ENCODE results near the gene TAOK1. TPM values are rescaled to one million over a fixed set of nuclear protein-coding genes. Genes with fewer than 3 reads are reported as not detected.

TAOK1 gene
- total RNA-seq, 4 donors from 2014 or later, result 27.5 to 92.4 (median 43.6) TPM

DNA sequence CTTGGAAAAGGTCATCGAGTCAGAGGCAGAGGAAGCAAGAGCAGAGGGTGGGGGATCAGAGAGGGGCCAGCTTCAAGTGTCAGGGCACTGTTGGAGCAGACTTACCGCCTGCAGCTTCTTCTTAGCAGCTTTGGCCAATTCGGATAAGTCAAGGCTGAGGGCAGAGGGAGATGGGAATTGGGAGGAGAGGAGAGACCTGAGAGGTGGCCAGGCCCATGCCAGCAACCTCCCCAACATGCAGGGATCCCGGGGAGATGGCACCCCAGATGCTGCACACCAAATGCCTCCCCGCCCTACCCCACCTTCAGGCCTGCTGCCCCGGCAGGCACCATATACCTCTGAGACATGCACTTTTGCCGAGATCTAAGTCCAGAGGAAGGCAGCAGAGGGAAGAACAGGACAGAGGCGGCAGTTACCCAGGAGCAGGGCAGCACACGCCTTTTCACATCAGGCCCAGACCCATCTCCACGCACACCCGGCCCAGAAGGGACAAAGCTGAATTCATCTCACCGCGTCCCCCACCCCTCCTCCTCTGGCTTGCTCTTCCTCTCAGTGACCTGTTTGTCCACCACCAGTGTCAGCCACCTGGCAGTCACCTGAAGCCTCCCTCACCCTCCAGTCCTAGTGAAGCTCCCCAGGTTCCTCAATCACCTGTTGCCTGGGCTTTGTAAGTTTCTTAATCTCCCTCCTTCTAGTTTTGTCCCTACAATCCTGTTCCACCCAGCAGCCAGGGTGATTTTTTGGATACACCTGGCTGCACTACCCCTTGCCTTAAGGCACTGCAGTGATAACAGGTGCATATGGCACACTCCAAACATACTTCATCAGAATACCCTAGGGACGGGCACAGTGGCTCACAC is 188.7 kb downstream of the TAOK1 start:
- H3K36me3 ChIP-seq, result peaks cover 0 to 12% (median 4%) of the 10 kb centered on the region in 4 donors

DNA sequence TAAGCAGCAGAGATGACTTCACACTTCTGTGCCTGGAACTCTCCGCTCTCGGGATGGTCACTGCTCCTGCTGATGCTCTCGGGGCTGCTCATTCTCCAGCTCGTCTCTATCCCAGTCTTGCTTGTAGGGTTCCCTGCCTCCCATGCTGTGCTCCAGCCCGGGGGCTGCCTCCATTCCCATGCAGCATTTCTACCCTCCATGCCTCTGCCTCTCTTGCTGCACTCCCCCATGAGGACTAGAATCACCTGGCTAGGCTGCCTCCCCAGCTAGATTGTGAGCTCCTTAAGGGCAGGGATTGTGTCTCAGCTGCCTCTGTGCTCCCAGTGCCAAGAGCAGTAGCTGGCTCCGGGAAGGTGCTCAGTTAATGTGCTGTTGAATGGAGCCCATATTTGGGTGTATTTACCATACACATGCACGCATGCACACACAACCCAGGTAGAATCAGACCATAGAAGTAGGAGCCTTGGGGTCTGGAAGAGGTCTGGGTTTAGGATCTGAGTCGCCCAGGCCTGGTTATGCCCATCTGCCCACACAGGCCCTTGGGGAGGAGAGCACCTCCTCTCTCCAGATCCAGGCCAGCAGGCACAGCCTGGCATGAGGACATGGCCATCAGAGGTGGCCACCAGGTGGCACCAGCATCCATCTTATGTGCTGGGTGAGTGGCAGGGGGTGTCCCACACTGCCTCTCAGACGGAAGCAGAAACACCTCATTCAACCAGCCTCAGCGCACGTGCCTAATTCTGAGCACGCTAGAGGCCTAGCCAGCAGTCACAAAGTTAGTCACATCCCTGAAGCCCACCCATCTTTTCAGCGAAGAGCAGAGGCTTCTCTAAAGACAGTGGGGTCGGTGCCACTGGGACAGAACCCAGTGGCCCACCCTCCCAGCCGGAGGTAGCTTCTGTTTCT is 190.0 kb downstream of the TAOK1 start:
- Histone ChIP-seq H3K4me3 (no peak overlapping the region), H3K27ac (peak overlapping the region in 1 of 4 donors; percentile 12), H3K27me3 (no peaks in the 10 kb centered on the region), H3K36me3 (peaks cover 0 to 12% (median 4%) of the 10 kb centered on the region in 4 donors), H3K9me3 (no peaks in the 10 kb centered on the region), H3K4me1 (peaks cover 0 to 10% (median 5%) of the 10 kb centered on the region in 4 donors)
- DNase-seq, result peak; percentile 88
- WGBS, 2 donors (ENCODE audit: low coverage in 1 of 2), result 60 to 66% methylated on average over 2 to 15 of the region's 15 CpGs
- intact Hi-C loops (cut with DNase I; ENCODE audit: low total_unique reads) (no loop called here), in situ Hi-C loops (cut with MboI; ENCODE audit: low pct_ligation_motif_present in 1 of 4, low pct_unique_long_range_greater_than_20kb in 1 of 4, low sequenced_read_pairs in 3 of 4) (no loop called here)
- no peak for TF ChIP-seq POLR2A (IDR thresholded peaks at IDR 0.05)
- TF ChIP-seq, protein P1, sequence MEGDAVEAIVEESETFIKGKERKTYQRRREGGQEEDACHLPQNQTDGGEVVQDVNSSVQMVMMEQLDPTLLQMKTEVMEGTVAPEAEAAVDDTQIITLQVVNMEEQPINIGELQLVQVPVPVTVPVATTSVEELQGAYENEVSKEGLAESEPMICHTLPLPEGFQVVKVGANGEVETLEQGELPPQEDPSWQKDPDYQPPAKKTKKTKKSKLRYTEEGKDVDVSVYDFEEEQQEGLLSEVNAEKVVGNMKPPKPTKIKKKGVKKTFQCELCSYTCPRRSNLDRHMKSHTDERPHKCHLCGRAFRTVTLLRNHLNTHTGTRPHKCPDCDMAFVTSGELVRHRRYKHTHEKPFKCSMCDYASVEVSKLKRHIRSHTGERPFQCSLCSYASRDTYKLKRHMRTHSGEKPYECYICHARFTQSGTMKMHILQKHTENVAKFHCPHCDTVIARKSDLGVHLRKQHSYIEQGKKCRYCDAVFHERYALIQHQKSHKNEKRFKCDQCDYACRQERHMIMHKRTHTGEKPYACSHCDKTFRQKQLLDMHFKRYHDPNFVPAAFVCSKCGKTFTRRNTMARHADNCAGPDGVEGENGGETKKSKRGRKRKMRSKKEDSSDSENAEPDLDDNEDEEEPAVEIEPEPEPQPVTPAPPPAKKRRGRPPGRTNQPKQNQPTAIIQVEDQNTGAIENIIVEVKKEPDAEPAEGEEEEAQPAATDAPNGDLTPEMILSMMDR (IDR thresholded peaks at IDR 0.05), result peak; percentile 87 to 93 (median 89)

More for the DNA sequence above, 188.7 kb downstream of the TAOK1 start:
- H3K27ac ChIP-seq, result no peak overlapping the region
- TF ChIP-seq, protein P1 (IDR thresholded peaks at IDR 0.05), result no peak
- TF ChIP-seq POLR2AphosphoS5 (IDR thresholded peaks at IDR 0.05) (no peak), POLR2A (IDR thresholded peaks at IDR 0.05) (no peak), EP300 (IDR thresholded peaks at IDR 0.05; ENCODE audit: low read depth) (no peak)
- intact Hi-C loops (cut with DNase I; ENCODE audit: low total_unique reads), result no loop called here
- DNase-seq, result no peak
- WGBS, 2 donors (ENCODE audit: low coverage in 1 of 2), result 90% methylated on average over 2 to 14 of the region's 14 CpGs
- H3K4me1 ChIP-seq, result peaks cover 6 to 18% (median 13%) of the 10 kb centered on the region in 4 donors
- H3K9me3 ChIP-seq, result no peaks in the 10 kb centered on the region
- no peaks in the 10 kb centered on the region for H3K27me3 ChIP-seq
- in situ Hi-C loops (cut with MboI; ENCODE audit: low pct_ligation_motif_present in 1 of 4, low pct_unique_long_range_greater_than_20kb in 1 of 4, low sequenced_read_pairs in 3 of 4), result no loop called here
- no peak overlapping the region for H3K4me3 ChIP-seq

DNA sequence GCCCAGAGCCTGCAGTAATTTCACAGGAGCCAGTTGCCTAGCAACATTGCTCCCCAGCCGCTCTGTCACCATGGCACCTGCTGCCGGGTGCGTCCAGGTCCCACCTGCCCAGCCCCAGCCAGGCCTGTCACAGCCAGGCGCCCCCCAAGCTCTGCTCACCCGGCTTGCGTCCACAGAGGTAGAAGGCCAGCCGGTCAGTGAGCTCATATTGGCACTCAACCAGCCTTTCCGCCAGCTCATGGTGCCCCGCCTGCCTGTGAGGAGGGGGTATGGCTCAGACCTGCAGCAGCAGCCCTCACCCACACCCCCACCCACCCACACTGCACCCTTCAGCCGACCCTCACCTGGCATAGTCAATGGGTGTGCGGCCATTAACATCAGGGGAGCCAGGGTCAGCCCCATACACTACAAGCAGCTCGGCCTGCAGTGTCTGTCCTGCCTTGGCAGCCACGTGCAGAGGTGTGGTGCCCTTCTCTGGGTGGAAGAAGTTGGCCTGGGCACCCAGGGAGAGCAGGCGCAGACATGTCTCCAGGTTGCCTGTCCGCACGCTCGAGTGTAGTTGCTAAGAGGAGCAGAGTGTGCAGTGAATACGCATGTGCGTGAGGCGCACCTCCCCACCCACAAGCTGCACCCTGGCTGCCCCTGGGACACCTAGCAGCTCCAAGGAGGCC is 191.6 kb downstream of the TAOK1 start:
- WGBS, 2 donors (ENCODE audit: low coverage in 1 of 2), result 86% methylated on average over 13 of the region's 20 CpGs; no CpG with 5 or more reads in 1 of the 2 donors
- H3K36me3 ChIP-seq, result no peaks in the 10 kb centered on the region
- in situ Hi-C loops (cut with MboI; ENCODE audit: low pct_ligation_motif_present in 1 of 4, low pct_unique_long_range_greater_than_20kb in 1 of 4, low sequenced_read_pairs in 3 of 4), result no loop called here
- no peaks in the 10 kb centered on the region for H3K9me3 ChIP-seq
- no peak overlapping the region for H3K4me3 ChIP-seq
- H3K4me1 ChIP-seq, result peaks cover 0 to 11% (median 5%) of the 10 kb centered on the region in 4 donors
- intact Hi-C loops (cut with DNase I; ENCODE audit: low total_unique reads), result no loop called here
- DNase-seq, result no peak
- TF ChIP-seq EP300 (IDR thresholded peaks at IDR 0.05; ENCODE audit: low read depth) (no peak), POLR2A (IDR thresholded peaks at IDR 0.05) (no peak), POLR2AphosphoS5 (IDR thresholded peaks at IDR 0.05) (no peak)
- TF ChIP-seq, protein P1 (IDR thresholded peaks at IDR 0.05), result no peak
- no peaks in the 10 kb centered on the region for H3K27me3 ChIP-seq
- no peak overlapping the region for H3K27ac ChIP-seq
